DMS53 (cell line): ENCODE measurements around the gene KCNN3.
"Not testable (repeated sequence)": the region's sequence is repeated elsewhere in the genome, so short reads cannot be mapped to it uniquely, and the experiment has no call there.

Experiments used
- DNase-seq: peaks from one replicate; lab custom pipeline; 2025; lab: John Stamatoyannopoulos, UW

KCNN3 gene

GRCh38 chr1:154870115-154870571, at the start of gene KCNN3:
KCNN3 (minus strand) TSS chr1:154870281; CDS start chr1:154869964, 317 bp downstream.
- peak; percentile 97 for DNase-seq

- DNase-seq = peak; percentile 57
Measured at GRCh38 chr1:154913273-154913672, 43.2 kb upstream of the KCNN3 start.

GRCh38 chr1:154912755-154913154, 42.7 kb upstream of the KCNN3 start:
- DNase-seq = no peak

- peak; percentile 61 for DNase-seq
Measured at GRCh38 chr1:154911691-154912550, 41.8 kb upstream of the KCNN3 start.

- no peak for DNase-seq
Measured at GRCh38 chr1:154910851-154911250, 40.8 kb upstream of the KCNN3 start.

GRCh38 chr1:154908937-154909336, 38.9 kb upstream of the KCNN3 start:
- DNase-seq = no peak

GRCh38 chr1:154908129-154908528, 38.0 kb upstream of the KCNN3 start:
- not testable (repeated sequence) for DNase-seq

GRCh38 chr1:154906621-154907081, 36.6 kb upstream of the KCNN3 start:
- peak; percentile 52 for DNase-seq

GRCh38 chr1:154902938-154903566, 33.0 kb upstream of the KCNN3 start:
- no peak for DNase-seq

GRCh38 chr1:154901591-154901990, 31.5 kb upstream of the KCNN3 start:
- DNase-seq = no peak

- DNase-seq = no peak
Measured at GRCh38 chr1:154899041-154899440, 29.0 kb upstream of the KCNN3 start.

GRCh38 chr1:154896771-154897286, 26.7 kb upstream of the KCNN3 start:
- DNase-seq = no peak

- no peak for DNase-seq
Measured at GRCh38 chr1:154895798-154896197, 25.7 kb upstream of the KCNN3 start.

- DNase-seq = no peak
Measured at GRCh38 chr1:154891452-154891851, 21.4 kb upstream of the KCNN3 start.

- DNase-seq = no peak
Measured at GRCh38 chr1:154888757-154889156, 18.7 kb upstream of the KCNN3 start.

- no peak for DNase-seq
Measured at GRCh38 chr1:154886281-154887015, 16.4 kb upstream of the KCNN3 start.

GRCh38 chr1:154884869-154885701, 15.0 kb upstream of the KCNN3 start:
- peak; percentile 67 for DNase-seq

- no peak for DNase-seq
Measured at GRCh38 chr1:154883919-154884868, 14.1 kb upstream of the KCNN3 start.

GRCh38 chr1:154881820-154882535, 11.9 kb upstream of the KCNN3 start:
- DNase-seq = no peak
